Measurements from ENCODE around the gene OTOGL. TPM values are rescaled to one million over a fixed set of nuclear protein-coding genes. Genes with fewer than 3 reads are reported as not detected.
A peak's percentile ranks its signal among the peaks of the same experiment; 100 is the strongest.
"Not testable (repeated sequence)": the region's sequence is repeated elsewhere in the genome, so short reads cannot be mapped to it uniquely, and the experiment has no call there.

The OTOGL gene
- total RNA-seq, 4 donors from 2014 or later = 0.21 to 0.60 (median 0.44) TPM; not detected in 1

DNA sequence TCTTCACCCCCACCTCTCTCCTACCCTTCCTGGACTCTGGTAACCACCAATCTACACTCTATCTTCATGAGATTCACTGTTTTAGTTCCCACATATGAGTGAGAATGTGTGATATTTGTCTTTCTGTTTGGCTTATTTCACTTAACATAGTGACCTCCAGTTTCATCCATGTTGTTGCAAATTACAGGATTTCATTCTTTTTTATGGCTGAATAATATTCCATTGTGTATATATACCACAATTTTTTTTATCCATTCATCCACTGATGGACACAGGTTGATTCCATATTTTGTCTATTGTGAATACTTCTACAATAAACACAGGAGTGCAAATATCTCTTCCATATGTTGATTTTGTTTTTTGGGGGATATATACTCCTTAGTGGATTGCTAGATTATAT is 140.5 kb downstream of the OTOGL start:
- H3K9me3 ChIP-seq = peaks cover 0 to 3% (median 0%) of the 10 kb centered on the region in 4 donors
- no peak overlapping the region for H3K4me3 ChIP-seq
- DNase-seq (ENCODE audit: low spot score in 2 of 2) = no peak
- H3K27me3 ChIP-seq = no peaks in the 10 kb centered on the region
- no peak for TF ChIP-seq POLR2A (IDR thresholded peaks at IDR 0.05)
- TF ChIP-seq, protein P1, sequence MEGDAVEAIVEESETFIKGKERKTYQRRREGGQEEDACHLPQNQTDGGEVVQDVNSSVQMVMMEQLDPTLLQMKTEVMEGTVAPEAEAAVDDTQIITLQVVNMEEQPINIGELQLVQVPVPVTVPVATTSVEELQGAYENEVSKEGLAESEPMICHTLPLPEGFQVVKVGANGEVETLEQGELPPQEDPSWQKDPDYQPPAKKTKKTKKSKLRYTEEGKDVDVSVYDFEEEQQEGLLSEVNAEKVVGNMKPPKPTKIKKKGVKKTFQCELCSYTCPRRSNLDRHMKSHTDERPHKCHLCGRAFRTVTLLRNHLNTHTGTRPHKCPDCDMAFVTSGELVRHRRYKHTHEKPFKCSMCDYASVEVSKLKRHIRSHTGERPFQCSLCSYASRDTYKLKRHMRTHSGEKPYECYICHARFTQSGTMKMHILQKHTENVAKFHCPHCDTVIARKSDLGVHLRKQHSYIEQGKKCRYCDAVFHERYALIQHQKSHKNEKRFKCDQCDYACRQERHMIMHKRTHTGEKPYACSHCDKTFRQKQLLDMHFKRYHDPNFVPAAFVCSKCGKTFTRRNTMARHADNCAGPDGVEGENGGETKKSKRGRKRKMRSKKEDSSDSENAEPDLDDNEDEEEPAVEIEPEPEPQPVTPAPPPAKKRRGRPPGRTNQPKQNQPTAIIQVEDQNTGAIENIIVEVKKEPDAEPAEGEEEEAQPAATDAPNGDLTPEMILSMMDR (IDR thresholded peaks at IDR 0.05) = no peak
- TF ChIP-seq EP300 (IDR thresholded peaks at IDR 0.05) = no peak
- H3K27ac ChIP-seq = no peak overlapping the region
- H3K4me1 ChIP-seq = no peaks in the 10 kb centered on the region
- H3K36me3 ChIP-seq = no peaks in the 10 kb centered on the region

DNA sequence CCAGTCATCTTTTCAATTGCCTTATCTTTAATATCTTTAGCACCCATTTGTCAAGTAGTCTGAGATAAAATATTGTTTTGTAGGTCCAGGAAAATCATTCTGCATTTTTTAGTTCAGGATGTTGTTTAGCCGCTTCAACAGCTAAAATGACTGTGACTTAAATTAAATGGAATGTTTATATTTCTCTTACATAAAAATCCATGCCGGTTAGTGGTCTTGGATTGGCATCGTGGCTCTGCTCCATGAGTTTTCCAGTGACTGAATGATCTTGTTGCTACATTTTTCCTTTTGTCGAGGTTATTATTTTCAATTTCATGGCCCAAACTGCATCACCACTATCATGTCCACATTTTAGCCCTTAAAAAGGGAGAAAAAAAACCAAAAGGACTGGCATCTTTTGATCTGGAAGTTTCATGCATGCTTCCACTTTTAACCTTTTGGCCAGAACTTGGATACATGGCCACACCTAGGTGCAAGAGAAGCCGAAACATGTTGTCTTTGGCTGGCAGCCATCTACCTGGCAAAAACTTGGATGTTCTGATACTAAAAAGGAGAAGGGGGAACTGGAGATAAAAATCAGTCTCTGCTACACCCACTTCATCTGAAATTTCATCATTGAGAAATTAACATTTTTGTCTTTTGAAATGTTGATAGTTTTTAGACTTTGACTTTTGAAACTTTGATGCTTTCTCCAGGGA is 142.4 kb downstream of the OTOGL start:
- Histone ChIP-seq H3K4me1 (no peaks in the 10 kb centered on the region), H3K27ac (peak overlapping the region in 1 of 4 donors; percentile 39)

DNA sequence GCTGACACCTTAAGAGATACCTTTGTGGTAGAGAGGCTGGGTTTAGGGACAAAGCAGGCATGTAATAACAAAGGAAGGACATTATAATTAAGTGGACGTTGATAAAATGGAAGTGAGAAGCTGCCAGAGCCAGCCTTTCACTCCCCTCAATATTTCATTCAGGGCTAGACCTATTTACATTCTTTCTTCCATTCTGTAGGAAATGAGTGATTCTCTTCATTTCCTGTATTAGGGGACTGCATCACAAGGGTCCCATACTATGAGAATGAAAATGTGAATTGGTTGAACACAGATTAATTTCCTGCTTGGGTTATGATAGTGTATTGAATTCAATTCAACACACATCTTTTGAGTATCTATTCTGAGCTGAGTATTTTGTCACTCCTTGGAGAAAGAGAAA is 143.0 kb downstream of the OTOGL start:
- no peak overlapping the region for H3K27ac ChIP-seq
- no peaks in the 10 kb centered on the region for H3K36me3 ChIP-seq
- no peaks in the 10 kb centered on the region for H3K4me1 ChIP-seq
- H3K9me3 ChIP-seq = peaks cover 0 to 3% (median 0%) of the 10 kb centered on the region in 4 donors
- 29 to 31% methylated on average over 1 of the region's 1 CpG for WGBS, 2 donors
- no peak overlapping the region for H3K4me3 ChIP-seq
- DNase-seq (ENCODE audit: low spot score in 2 of 2) = no peak
- TF ChIP-seq, protein P1 (IDR thresholded peaks at IDR 0.05) = no peak
- TF ChIP-seq EP300 (IDR thresholded peaks at IDR 0.05) = no peak
- no peaks in the 10 kb centered on the region for H3K27me3 ChIP-seq

More for the DNA sequence above, 142.4 kb downstream of the OTOGL start:
- no peaks in the 10 kb centered on the region for H3K36me3 ChIP-seq
- no peak overlapping the region for H3K4me3 ChIP-seq
- TF ChIP-seq POLR2A (IDR thresholded peaks at IDR 0.05) (no peak), EP300 (IDR thresholded peaks at IDR 0.05) (peak in 1 of 2 donors; percentile 34)
- peak in 1 of 2 donors; percentile 23 for DNase-seq (ENCODE audit: low spot score in 2 of 2)
- WGBS, 2 donors = 64 to 67% methylated on average over 5 of the region's 5 CpGs
- H3K27me3 ChIP-seq = no peaks in the 10 kb centered on the region
- H3K9me3 ChIP-seq = peaks cover 0 to 3% (median 0%) of the 10 kb centered on the region in 4 donors

DNA sequence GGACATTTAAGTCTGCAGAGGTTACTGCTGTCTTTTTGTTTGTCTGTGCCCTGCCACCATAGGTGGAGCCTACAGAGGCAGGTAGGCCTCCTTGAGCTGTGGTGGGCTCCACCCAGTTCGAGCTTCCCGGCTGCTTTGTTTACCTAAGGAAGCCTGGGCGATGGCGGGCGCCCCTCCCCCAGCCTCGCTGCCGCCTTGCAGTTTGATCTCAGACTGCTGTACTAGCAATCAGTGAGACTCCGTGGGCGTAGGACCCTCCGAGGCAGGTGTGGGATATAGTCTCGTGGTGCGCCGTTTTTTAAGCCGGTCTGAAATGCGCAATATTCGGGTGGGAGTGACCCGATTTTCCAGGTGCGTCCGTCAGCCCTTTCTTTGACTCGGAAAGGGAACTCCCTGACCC is 150.2 kb downstream of the OTOGL start:
- not testable (repeated sequence) for H3K27ac ChIP-seq; H3K36me3 ChIP-seq; H3K4me3 ChIP-seq; H3K9me3 ChIP-seq; H3K27me3 ChIP-seq; H3K4me1 ChIP-seq; DNase-seq (ENCODE audit: low spot score in 2 of 2)
- 74 to 87% methylated on average over 20 of the region's 20 CpGs for WGBS, 2 donors

DNA sequence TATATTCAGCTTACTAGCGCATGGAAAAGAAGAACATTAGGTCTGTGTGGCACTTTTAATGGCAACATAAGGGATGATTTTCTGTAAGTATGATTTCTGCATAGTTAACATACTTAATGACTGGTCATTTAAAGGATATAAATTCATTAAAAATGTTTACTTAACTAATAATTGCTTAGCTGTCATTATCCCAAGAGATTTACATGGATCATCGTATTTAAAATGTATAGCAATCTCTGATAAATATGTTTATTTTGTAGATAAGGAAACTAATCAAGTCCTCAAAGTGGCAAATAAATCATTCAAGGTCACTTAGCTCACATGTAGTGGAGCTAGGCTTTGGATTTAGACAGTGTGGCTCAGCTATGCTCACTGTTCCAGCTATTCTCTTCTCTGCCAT is 158.6 kb downstream of the OTOGL start:
- Histone ChIP-seq H3K27me3 (no peaks in the 10 kb centered on the region), H3K4me1 (no peaks in the 10 kb centered on the region), H3K9me3 (no peaks in the 10 kb centered on the region), H3K4me3 (no peak overlapping the region), H3K27ac (no peak overlapping the region), H3K36me3 (no peaks in the 10 kb centered on the region)
- DNase-seq (ENCODE audit: low spot score in 2 of 2) = no peak
- WGBS, 2 donors = 92 to 94% methylated on average over 2 of the region's 2 CpGs
- TF ChIP-seq POLR2A (IDR thresholded peaks at IDR 0.05) (no peak), EP300 (IDR thresholded peaks at IDR 0.05) (no peak)
- TF ChIP-seq, protein P1 (IDR thresholded peaks at IDR 0.05) = no peak

DNA sequence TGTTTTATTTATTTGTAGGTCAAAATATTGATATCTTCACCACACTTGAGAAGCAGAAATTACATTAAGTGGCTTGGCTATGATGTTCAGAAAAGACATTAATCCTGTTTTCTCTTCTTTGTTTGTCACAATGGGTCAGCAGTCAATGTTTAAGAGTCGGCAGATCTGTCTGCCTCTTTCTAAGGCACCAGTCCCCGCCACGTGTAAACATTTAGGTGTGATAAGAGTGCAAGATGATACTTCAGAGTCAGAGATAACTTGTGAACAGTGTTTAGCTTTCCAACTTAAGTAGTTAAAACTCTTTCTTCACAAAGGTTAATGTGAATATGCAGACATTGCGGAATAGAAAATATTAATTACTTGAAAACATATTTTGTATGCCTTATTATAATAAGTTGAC is 160.9 kb downstream of the OTOGL start:
- no peaks in the 10 kb centered on the region for H3K36me3 ChIP-seq
- TF ChIP-seq EP300 (IDR thresholded peaks at IDR 0.05) (no peak), POLR2A (IDR thresholded peaks at IDR 0.05) (no peak)
- TF ChIP-seq, protein P1 (IDR thresholded peaks at IDR 0.05) = no peak
- no peaks in the 10 kb centered on the region for H3K9me3 ChIP-seq
- no peak for DNase-seq (ENCODE audit: low spot score in 2 of 2)
- no peak overlapping the region for H3K4me3 ChIP-seq
- H3K27me3 ChIP-seq = no peaks in the 10 kb centered on the region
- H3K4me1 ChIP-seq = no peaks in the 10 kb centered on the region
- H3K27ac ChIP-seq = no peak overlapping the region
- 81 to 84% methylated on average over 4 of the region's 4 CpGs for WGBS, 2 donors

Measured in tibial nerve (tissue), 4 donors.